OCI-LY1 (cell line): ENCODE measurements around the gene ULK3.
"Not testable (repeated sequence)": the region's sequence is repeated elsewhere in the genome, so short reads cannot be mapped to it uniquely, and the experiment has no call there.

Source experiments
- H2AFZ ChIP-seq: fragments of 200-600 bp; sonication (generic), shearing (Covaris generic); 2 replicates; pipeline ENCODE4 v1.6.0; 2014; ENCODE audit warnings: antibody characterized with exemption, mild to moderate bottlenecking, low read length
- H3F3A ChIP-seq: fragments of 200-600 bp; sonication (generic), shearing (Covaris generic); 2 replicates; pipeline ENCODE4 v1.6.0; 2014; ENCODE audit warnings: mild to moderate bottlenecking, antibody characterized with exemption, low read length, moderate library complexity; ENCODE audit not compliant: insufficient read depth
- H3K27ac ChIP-seq: fragments of 200-600 bp; sonication (generic); 2 replicates; pipeline ENCODE4 v1.5.1; 2014; ENCODE audit warnings: low read length, mixed run types, mild to moderate bottlenecking, low read depth; ENCODE audit not compliant: poor library complexity, severe bottlenecking
- H3K27me3 ChIP-seq: fragments of 200-600 bp; sonication (generic); 2 replicates; pipeline ENCODE4 v1.6.0; 2014; ENCODE audit warnings: antibody characterized with exemption, mild to moderate bottlenecking, low read length, moderate library complexity; ENCODE audit not compliant: insufficient read depth
- H3K36me3 ChIP-seq: fragments of 200-600 bp; sonication (generic); 2 replicates; pipeline ENCODE4 v1.6.1; 2014; ENCODE audit warnings: mild to moderate bottlenecking, antibody characterized with exemption, low read length, moderate library complexity, mixed read lengths; ENCODE audit not compliant: insufficient read depth
- H3K4me1 ChIP-seq: fragments of 200-600 bp; sonication (generic); 2 replicates; pipeline ENCODE4 v1.5.1; 2014; ENCODE audit warnings: mild to moderate bottlenecking, low read length, moderate library complexity; ENCODE audit not compliant: insufficient read depth, severe bottlenecking
- H3K4me2 ChIP-seq: fragments of 200-600 bp; sonication (generic), shearing (Covaris generic); 2 replicates; pipeline ENCODE4 v1.6.1; 2014; ENCODE audit warnings: low read length
- H3K4me3 ChIP-seq: fragments of 200-600 bp; sonication (generic); 2 replicates; pipeline ENCODE4 v1.5.1; 2014; ENCODE audit warnings: low read length, low read depth, mild to moderate bottlenecking, mixed read lengths; ENCODE audit not compliant: poor library complexity, severe bottlenecking
- H3K79me2 ChIP-seq: fragments of 200-600 bp; shearing (Covaris generic); 2 replicates; pipeline ENCODE4 v1.6.1; 2016; ENCODE audit warnings: mixed run types, low read length, mixed read lengths; ENCODE audit not compliant: insufficient read depth
- H3K9ac ChIP-seq: fragments of 200-600 bp; sonication (generic), shearing (Covaris generic); 2 replicates; pipeline ENCODE4 v1.6.1; 2014; ENCODE audit warnings: mild to moderate bottlenecking, low read length, mixed read lengths
- H3K9me2 ChIP-seq: fragments of 200-600 bp; sonication (generic), shearing (Covaris generic); 2 replicates; pipeline ENCODE4 v1.6.1; 2014; ENCODE audit warnings: low read depth, mild to moderate bottlenecking, low read length, mixed read lengths
- H3K9me3 ChIP-seq: fragments of 200-600 bp; shearing (Covaris generic); 2 replicates; pipeline ENCODE4 v1.6.1; 2014; ENCODE audit warnings: low read length, mixed read lengths
- H4K20me1 ChIP-seq: fragments of 200-600 bp; sonication (generic), shearing (Covaris generic); 2 replicates; pipeline ENCODE4 v1.6.0; 2016; ENCODE audit warnings: mild to moderate bottlenecking, low read length; ENCODE audit not compliant: insufficient read depth
- CTCF ChIP-seq: fragments of 200-600 bp; sonication (generic), shearing (Covaris generic); IDR thresholded peaks from 2 replicates; pipeline ENCODE4 v1.5.1; 2017; ENCODE audit warnings: mild to moderate bottlenecking, antibody characterized with exemption, low read length, moderate library complexity, mixed read lengths
- EZH2 ChIP-seq: fragments of 200-600 bp; sonication (generic), shearing (Covaris generic); IDR thresholded peaks from 2 replicates; pipeline ENCODE4 v1.8.0; 2017; ENCODE audit warnings: borderline replicate concordance, mixed run types, mild to moderate bottlenecking, antibody characterized with exemption, low read length, moderate library complexity, mixed read lengths

The ULK3 gene

GRCh38 chr15:74888716-74889115, 45.8 kb upstream of the ULK3 start:
- no peaks in the 10 kb centered on the region for H4K20me1 ChIP-seq
- no peaks in the 10 kb centered on the region for H3F3A ChIP-seq
- no peaks in the 10 kb centered on the region for H3K9me3 ChIP-seq
- no peaks in the 10 kb centered on the region for H3K79me2 ChIP-seq
- no peak for TF ChIP-seq CTCF
- TF ChIP-seq EZH2: no peak
- H3K27me3 ChIP-seq: no peaks in the 10 kb centered on the region
- H3K4me3 ChIP-seq: no peak overlapping the region
- H3K27ac ChIP-seq: no peak overlapping the region
- peaks cover 18% of the 10 kb centered on the region for H3K4me1 ChIP-seq
- no peak overlapping the region for H3K9ac ChIP-seq
- H3K36me3 ChIP-seq: peaks cover 26% of the 10 kb centered on the region
- no peak overlapping the region for H3K4me2 ChIP-seq
- H3K9me2 ChIP-seq: no peaks in the 10 kb centered on the region
- H2AFZ ChIP-seq: no peak overlapping the region

GRCh38 chr15:74887537-74888193, 44.7 kb upstream of the ULK3 start:
- H3K79me2 ChIP-seq, H3K27me3 ChIP-seq, H3K9ac ChIP-seq, H3K9me3 ChIP-seq, H2AFZ ChIP-seq, H3K27ac ChIP-seq, H3K9me2 ChIP-seq, H3F3A ChIP-seq, H3K4me3 ChIP-seq, H3K4me2 ChIP-seq, H4K20me1 ChIP-seq: not testable (repeated sequence)
- Histone ChIP-seq H3K4me1 (peaks cover 18% of the 10 kb centered on the region), H3K36me3 (peaks cover 15% of the 10 kb centered on the region)

GRCh38 chr15:74885461-74885860, 42.5 kb upstream of the ULK3 start:
- Histone ChIP-seq H3K27ac (no peak overlapping the region), H3K4me1 (peaks cover 7% of the 10 kb centered on the region), H2AFZ (no peak overlapping the region), H4K20me1 (no peaks in the 10 kb centered on the region), H3F3A (no peaks in the 10 kb centered on the region), H3K9me2 (no peaks in the 10 kb centered on the region), H3K9ac (no peak overlapping the region), H3K4me2 (no peak overlapping the region), H3K36me3 (no peaks in the 10 kb centered on the region), H3K79me2 (no peaks in the 10 kb centered on the region), H3K4me3 (no peak overlapping the region), H3K27me3 (no peaks in the 10 kb centered on the region), H3K9me3 (peaks cover 11% of the 10 kb centered on the region; the same call in 1 of the 2 replicates)
- TF ChIP-seq CTCF (no peak), EZH2 (no peak)
